Small intestine (tissue), 7 donors: Measurements from ENCODE around the gene PARP14. TPM values are rescaled to one million over a fixed set of nuclear protein-coding genes. Genes with fewer than 3 reads are reported as not detected.
"Not testable (repeated sequence)": the region's sequence is repeated elsewhere in the genome, so short reads cannot be mapped to it uniquely, and the experiment has no call there.

Experiments
- DNase-seq, 2 donors: peaks; one replicate each; pipeline versions ENCODE4 v3.0.0 to v3.0.0-alpha.2; 2013
- FAIRE-seq: peaks from 2 replicates; lab custom pipeline; 2012; peaks lifted over from hg19 to GRCh38; lab: Jason Lieb, UNC
- H3K27ac ChIP-seq, 3 donors: one replicate each; pipeline ENCODE4 v1.5.1; 2013; ENCODE audit warnings: low read length in 2 of 3, mild to moderate bottlenecking in 2 of 3, control low read depth in 1 of 3, inconsistent platforms in 1 of 3, low read depth in 1 of 3, moderate library complexity in 1 of 3
- H3K27me3 ChIP-seq, 3 donors: one replicate each; pipeline ENCODE4 v1.6.1; 2013; ENCODE audit warnings: low read length in 3 of 3, inconsistent platforms in 1 of 3; ENCODE audit not compliant: control insufficient read depth in 3 of 3, insufficient read depth in 3 of 3
- H3K36me3 ChIP-seq, 3 donors: one replicate each; pipeline ENCODE4 v1.6.1; 2013; ENCODE audit warnings: low read length in 3 of 3, inconsistent platforms in 1 of 3, low read depth in 1 of 3, mild to moderate bottlenecking in 1 of 3, moderate library complexity in 1 of 3; ENCODE audit not compliant: control insufficient read depth in 3 of 3, insufficient read depth in 2 of 3
- H3K4me1 ChIP-seq, 3 donors: one replicate each; pipeline ENCODE4 v1.6.1; 2013; ENCODE audit warnings: low read length in 2 of 3, inconsistent platforms in 1 of 3, low read depth in 1 of 3, mild to moderate bottlenecking in 1 of 3, moderate library complexity in 1 of 3; ENCODE audit not compliant: control insufficient read depth in 3 of 3, insufficient read depth in 2 of 3
- H3K4me3 ChIP-seq, 3 donors: one replicate each; pipeline ENCODE4 v1.5.1; 2013; ENCODE audit warnings: low read length in 3 of 3, control low read depth in 1 of 3, inconsistent platforms in 1 of 3, low read depth in 1 of 3, mild to moderate bottlenecking in 1 of 3, moderate library complexity in 1 of 3
- H3K9me3 ChIP-seq, 2 donors: one replicate each; pipeline ENCODE4 v1.6.1; 2013; ENCODE audit warnings: low read depth in 1 of 2, low read length in 1 of 2; ENCODE audit not compliant: control insufficient read depth in 2 of 2, insufficient read depth in 1 of 2
- WGBS, 3 donors: extraction: QIAGEN DNeasy Blood & Tissue Kit; methylation state at CpG; one replicate each; pipeline ENCODE4 v1.1.7; 2013; 5-methylcytosine and 5-hydroxymethylcytosine counted together
- polyA plus RNA-seq, 4 donors: library from polyadenylated mRNA; stranded (reverse) in 3 of 4; unstranded in 1 of 4; fragments of 200-250 nt in 3 of 4; fragments of 120-200 nt in 1 of 4; gene quantifications; one replicate each; pipeline versions ENCODE4 v1.2.1 to v1.2.3, GENCODE V29; 2013
- donor health status: healthy with polysubstance abuse.
- donor health status: control.
- donor health status: control.
- donor health status: Bipolar disorder and iron deficiency.
- donor health status: healthy.

Gene PARP14
- polyA plus RNA-seq, 4 donors, result 15.9 to 27.3 (median 17.5) TPM

- H3K27me3 ChIP-seq, result no peaks in the 10 kb centered on the region
- 86 to 94% (median 89%) methylated on average over 3 of the region's 3 CpGs for WGBS, 3 donors
- no peak overlapping the region for H3K27ac ChIP-seq
- no peak overlapping the region for H3K4me3 ChIP-seq
- no peak for DNase-seq
- no peak for FAIRE-seq
- peaks cover 0 to 6% of the 10 kb centered on the region in 2 donors for H3K9me3 ChIP-seq
- H3K36me3 ChIP-seq, result peaks cover 17 to 38% (median 32%) of the 10 kb centered on the region in 3 donors
- H3K4me1 ChIP-seq, result no peaks in the 10 kb centered on the region
Observed at GRCh38 chr3:122719273-122719921, 38.8 kb downstream of the PARP14 start.

DNA sequence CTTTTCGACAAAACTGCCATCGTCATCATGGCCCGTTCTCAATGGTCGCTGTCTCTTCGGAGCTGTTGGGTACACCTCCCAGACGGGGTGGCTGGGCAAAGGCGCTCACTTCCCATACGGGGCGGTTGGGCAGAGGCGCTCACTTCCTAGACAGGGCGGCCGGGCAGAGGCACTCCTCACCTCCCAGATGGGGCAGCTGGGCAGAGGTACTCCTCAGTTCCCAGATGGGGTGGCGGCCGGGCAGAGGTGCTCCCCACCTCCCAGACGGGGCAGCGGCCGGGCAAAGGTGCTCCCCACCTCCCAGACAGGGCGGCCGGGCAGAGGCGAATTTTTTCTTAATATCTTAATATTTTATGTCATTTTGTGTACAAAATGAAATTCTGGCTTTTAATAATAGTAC lies 44.5 kb downstream of the PARP14 start:
- peaks cover 4 to 11% (median 4%) of the 10 kb centered on the region in 3 donors for H3K36me3 ChIP-seq
- H3K27ac ChIP-seq, result no peak overlapping the region
- H3K4me1 ChIP-seq, result no peaks in the 10 kb centered on the region
- DNase-seq (no peak), FAIRE-seq (no peak)
- 97 to 98% (median 97%) methylated on average over 20 of the region's 20 CpGs for WGBS, 3 donors
- no peaks in the 10 kb centered on the region for H3K27me3 ChIP-seq
- peaks cover 0 to 12% of the 10 kb centered on the region in 2 donors for H3K9me3 ChIP-seq
- H3K4me3 ChIP-seq, result no peak overlapping the region

- DNase-seq, result no peak
- Histone ChIP-seq H3K4me1 (no peaks in the 10 kb centered on the region), H3K36me3 (peaks cover 2 to 6% (median 6%) of the 10 kb centered on the region in 3 donors), H3K27ac (no peak overlapping the region), H3K9me3 (peaks cover 0 to 12% of the 10 kb centered on the region in 2 donors), H3K27me3 (no peaks in the 10 kb centered on the region), H3K4me3 (no peak overlapping the region)
- FAIRE-seq, result no peak
- 94 to 100% (median 98%) methylated on average over 3 of the region's 3 CpGs for WGBS, 3 donors
Observed at GRCh38 chr3:122727294-122727693, 46.7 kb downstream of the PARP14 start.

DNA sequence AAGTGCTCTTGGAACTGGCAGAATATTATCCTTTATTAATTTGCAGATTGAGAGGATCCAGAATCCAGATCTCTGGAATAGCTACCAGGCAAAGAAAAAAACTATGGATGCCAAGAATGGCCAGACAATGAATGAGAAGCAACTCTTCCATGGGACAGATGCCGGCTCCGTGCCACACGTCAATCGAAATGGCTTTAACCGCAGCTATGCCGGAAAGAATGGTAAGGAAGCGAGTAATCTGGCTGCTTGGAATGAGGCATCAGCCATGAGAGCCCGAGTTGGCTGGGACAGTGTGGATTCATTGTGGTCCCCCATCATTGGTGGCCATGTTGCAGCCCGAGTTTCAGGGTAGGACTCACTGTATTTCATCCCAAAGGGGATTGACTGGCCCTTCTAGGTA lies 47.1 kb downstream of the PARP14 start:
- Histone ChIP-seq H3K9me3 (peaks cover 0 to 12% of the 10 kb centered on the region in 2 donors), H3K4me1 (no peaks in the 10 kb centered on the region), H3K27ac (no peak overlapping the region), H3K4me3 (no peak overlapping the region), H3K27me3 (no peaks in the 10 kb centered on the region), H3K36me3 (peaks cover 2 to 6% (median 5%) of the 10 kb centered on the region in 3 donors)
- FAIRE-seq (no peak), DNase-seq (no peak)
- 95 to 99% (median 96%) methylated on average over 9 of the region's 9 CpGs for WGBS, 3 donors

DNA sequence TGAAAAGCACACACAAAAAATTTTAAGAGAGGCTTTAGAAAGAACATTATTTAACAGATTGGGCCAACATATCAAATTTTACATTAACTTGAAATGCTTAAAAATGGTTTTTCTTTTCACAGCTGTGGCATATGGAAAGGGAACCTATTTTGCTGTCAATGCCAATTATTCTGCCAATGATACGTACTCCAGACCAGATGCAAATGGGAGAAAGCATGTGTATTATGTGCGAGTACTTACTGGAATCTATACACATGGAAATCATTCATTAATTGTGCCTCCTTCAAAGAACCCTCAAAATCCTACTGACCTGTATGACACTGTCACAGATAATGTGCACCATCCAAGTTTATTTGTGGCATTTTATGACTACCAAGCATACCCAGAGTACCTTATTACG lies 47.5 kb downstream of the PARP14 start:
- Histone ChIP-seq H3K4me3 (no peak overlapping the region), H3K27me3 (no peaks in the 10 kb centered on the region), H3K27ac (no peak overlapping the region), H3K9me3 (peaks cover 0 to 12% of the 10 kb centered on the region in 2 donors), H3K36me3 (peaks cover 2 to 6% (median 3%) of the 10 kb centered on the region in 3 donors), H3K4me1 (no peaks in the 10 kb centered on the region)
- FAIRE-seq (no peak), DNase-seq (no peak)
- 94 to 98% (median 95%) methylated on average over 3 of the region's 3 CpGs for WGBS, 3 donors

DNA sequence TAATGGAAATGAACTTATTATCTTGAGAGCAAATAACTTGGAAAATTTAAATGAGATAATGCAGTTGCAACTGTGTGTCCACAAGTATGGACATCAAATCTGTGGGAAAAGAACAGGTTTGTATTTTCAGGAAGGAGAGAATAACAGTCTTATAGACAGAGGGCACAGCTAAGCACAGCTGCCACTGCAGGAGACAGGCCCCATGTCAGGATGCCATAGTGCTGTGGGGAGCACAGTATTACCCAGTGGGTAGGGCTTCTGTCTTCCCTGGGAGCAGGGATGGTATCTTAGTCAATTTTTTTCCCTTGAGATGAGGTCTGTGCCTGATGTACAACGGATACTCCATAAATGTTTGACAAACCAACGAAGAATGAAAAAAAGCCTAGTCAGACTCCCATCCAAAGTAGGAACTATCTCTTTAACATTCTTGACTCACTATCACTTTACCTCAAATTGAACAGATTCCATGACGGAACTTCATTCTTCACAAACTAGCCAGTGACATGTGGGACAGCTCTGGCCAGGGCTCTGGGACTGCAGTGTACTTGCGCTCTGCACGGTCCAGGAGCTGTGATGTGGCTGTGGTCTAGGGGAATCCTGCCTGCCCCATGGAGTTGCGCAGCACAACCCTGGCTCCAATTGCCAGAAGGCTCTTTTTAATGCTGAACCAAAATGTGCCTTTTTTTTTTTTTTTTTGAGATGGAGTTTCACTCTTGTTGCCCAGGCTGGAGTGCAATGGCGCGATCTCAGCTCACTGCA lies 48.3 kb downstream of the PARP14 start:
- no peak overlapping the region for H3K27ac ChIP-seq
- FAIRE-seq (no peak), DNase-seq (no peak)
- peaks cover 0 to 12% of the 10 kb centered on the region in 2 donors for H3K9me3 ChIP-seq
- no peaks in the 10 kb centered on the region for H3K27me3 ChIP-seq
- H3K36me3 ChIP-seq, result peaks cover 2 to 6% (median 3%) of the 10 kb centered on the region in 3 donors
- 95 to 97% (median 97%) methylated on average over 8 of the region's 8 CpGs for WGBS, 3 donors
- no peak overlapping the region for H3K4me3 ChIP-seq
- no peaks in the 10 kb centered on the region for H3K4me1 ChIP-seq

DNA sequence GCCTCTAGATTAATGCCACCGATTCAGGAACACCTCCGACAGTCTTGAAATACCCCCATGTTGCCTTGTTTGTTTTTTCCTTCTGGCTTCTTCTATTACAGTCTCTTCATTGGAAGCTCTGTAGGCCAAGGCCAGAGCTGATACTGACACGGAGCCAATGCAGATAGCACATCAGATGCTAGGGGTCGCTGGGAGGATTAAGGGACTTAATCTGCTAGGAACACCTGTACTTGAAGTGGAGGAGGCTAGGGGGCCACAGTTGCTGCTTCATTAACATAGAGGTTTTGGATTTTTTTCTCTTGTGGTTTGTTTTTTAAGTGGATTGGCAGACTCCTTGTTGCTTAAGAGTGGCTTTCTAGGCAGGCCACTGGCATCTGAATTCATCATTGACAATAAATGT lies 49.6 kb downstream of the PARP14 start:
- no peak for FAIRE-seq
- H3K27me3 ChIP-seq, result no peaks in the 10 kb centered on the region
- H3K27ac ChIP-seq, result no peak overlapping the region
- peaks cover 2 to 6% (median 3%) of the 10 kb centered on the region in 3 donors for H3K36me3 ChIP-seq
- no peak overlapping the region for H3K4me3 ChIP-seq
- 75 to 84% (median 81%) methylated on average over 4 of the region's 4 CpGs for WGBS, 3 donors
- no peaks in the 10 kb centered on the region for H3K4me1 ChIP-seq
- H3K9me3 ChIP-seq, result peaks cover 0 to 3% of the 10 kb centered on the region in 2 donors
- no peak for DNase-seq

DNA sequence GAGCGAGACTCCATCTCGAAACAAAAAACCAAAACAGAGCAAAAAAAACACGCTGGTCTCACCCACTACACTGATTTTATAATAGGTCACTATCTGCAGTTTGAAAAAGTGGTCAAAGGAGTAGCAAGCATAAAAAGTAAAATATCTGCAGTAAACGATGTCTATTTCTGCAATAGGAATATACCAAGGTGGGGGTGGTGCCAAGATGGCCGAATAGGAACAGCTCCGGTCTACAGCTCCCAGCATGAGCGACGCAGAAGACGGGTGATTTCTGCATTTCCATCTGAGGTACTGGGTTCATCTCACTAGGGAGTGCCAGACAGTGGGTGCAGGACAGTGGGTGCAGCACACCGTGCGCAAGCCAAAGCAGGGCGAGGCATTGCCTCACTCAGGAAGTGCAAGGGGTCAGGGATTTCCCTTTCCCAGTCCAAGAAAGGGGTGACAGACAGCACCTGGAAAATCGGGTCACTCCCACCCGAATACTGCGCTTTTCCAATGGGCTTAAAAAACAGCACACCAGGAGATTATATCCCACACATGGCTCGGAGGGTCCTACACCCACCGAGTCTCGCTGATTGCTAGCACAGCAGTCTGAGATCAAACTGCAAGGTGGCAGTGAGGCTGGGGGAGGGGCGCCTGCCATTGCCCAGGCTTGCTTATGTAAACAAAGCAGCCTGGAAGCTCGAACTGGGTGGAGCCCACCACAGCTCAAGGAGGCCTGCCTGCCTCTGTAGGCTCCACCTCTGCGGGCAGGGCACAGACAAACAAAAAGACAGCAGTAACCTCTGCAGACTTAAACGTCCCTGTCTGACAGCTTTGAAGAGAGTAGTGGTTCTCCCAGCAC lies 52.3 kb downstream of the PARP14 start:
- not testable (repeated sequence) for H3K9me3 ChIP-seq, H3K27ac ChIP-seq, FAIRE-seq, DNase-seq, H3K36me3 ChIP-seq, H3K4me3 ChIP-seq, H3K4me1 ChIP-seq, H3K27me3 ChIP-seq
- 92 to 96% (median 94%) methylated on average over 21 to 22 of the region's 22 CpGs for WGBS, 3 donors
